Measurements from ENCODE around the gene SPAG9. TPM values are rescaled to one million over a fixed set of nuclear protein-coding genes. Genes with fewer than 3 reads are reported as not detected.

The SPAG9 gene
- total and polyA plus RNA-seq, 2 of the 8 experiments (the other 6 are each of a cell fraction or from before 2014, with no cell fraction given): 9.8 to 63.8 TPM

- TF ChIP-seq, protein P1, sequence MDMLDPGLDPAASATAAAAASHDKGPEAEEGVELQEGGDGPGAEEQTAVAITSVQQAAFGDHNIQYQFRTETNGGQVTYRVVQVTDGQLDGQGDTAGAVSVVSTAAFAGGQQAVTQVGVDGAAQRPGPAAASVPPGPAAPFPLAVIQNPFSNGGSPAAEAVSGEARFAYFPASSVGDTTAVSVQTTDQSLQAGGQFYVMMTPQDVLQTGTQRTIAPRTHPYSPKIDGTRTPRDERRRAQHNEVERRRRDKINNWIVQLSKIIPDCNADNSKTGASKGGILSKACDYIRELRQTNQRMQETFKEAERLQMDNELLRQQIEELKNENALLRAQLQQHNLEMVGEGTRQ (IDR thresholded peaks at IDR 0.05; ENCODE audit: low read length): no peak
- no peak for TF ChIP-seq CHD1 (IDR thresholded peaks at IDR 0.05; ENCODE audit: low read depth, low read length)
- no peak for TF ChIP-seq ZNF274 (IDR thresholded peaks at IDR 0.05; ENCODE audit: borderline replicate concordance, extremely low read depth, low read length)
- no peak for TF ChIP-seq GABPA (IDR thresholded peaks at IDR 0.05; ENCODE audit: borderline replicate concordance, insufficient read depth, low read length)
- TF ChIP-seq SP4 (IDR thresholded peaks at IDR 0.05; ENCODE audit: low read length): no peak
Observed at GRCh38 chr17:50939795-50940684, 180.6 kb downstream of the SPAG9 start (continued).

Data from H1 (cell line).